Activated CD4-positive, alpha-beta T cell treated with anti-CD3 and anti-CD28 coated beads, Interleukin-2, amount 10 ng/mL, durations not matched to agents 7 days and 5 days (primary cell): ENCODE data around the gene UNC93A. TPM values are rescaled to one million over a fixed set of nuclear protein-coding genes. Genes with fewer than 3 reads are reported as not detected.
"Not testable (repeated sequence)": the region's sequence is repeated elsewhere in the genome, so short reads cannot be mapped to it uniquely, and the experiment has no call there.

Experiments used
- CTCF ChIA-PET: fragments of 350-600 bp; sonication (Branson Sonifier 250); formaldehyde crosslinking; loops from one replicate; lab custom pipeline; 2021; ENCODE audit warnings: antibody characterized with exemption; lab: Charles Lee
- POLR2A ChIA-PET: fragments of 350-600 bp; sonication (Branson Sonifier 250); formaldehyde crosslinking; loops from one replicate; lab custom pipeline; 2021; ENCODE audit warnings: antibody characterized with exemption; lab: Charles Lee
- DNase-seq: peaks from one replicate; pipeline ENCODE4 v3.0.0-alpha.2; 2020
- H3K27ac Mint-ChIP-seq: one replicate; pipeline ENCODE4 v1.8.0; 2021; ENCODE audit warnings: mild to moderate bottlenecking, moderate library complexity, mixed read lengths
- H3K27me3 Mint-ChIP-seq: one replicate; pipeline ENCODE4 v1.8.0; 2021; ENCODE audit warnings: mixed read lengths
- H3K36me3 Mint-ChIP-seq: one replicate; pipeline ENCODE4 v1.8.0; 2021; ENCODE audit warnings: low read depth, mixed read lengths
- H3K4me1 Mint-ChIP-seq: one replicate; pipeline ENCODE4 v1.8.0; 2021; ENCODE audit warnings: mixed read lengths
- H3K4me3 Mint-ChIP-seq: one replicate; pipeline ENCODE4 v1.8.0; 2021; ENCODE audit warnings: mild to moderate bottlenecking, moderate library complexity, mixed read lengths
- H3K9me3 Mint-ChIP-seq: one replicate; pipeline ENCODE4 v1.8.0; 2021; ENCODE audit warnings: mixed read lengths
- total RNA-seq, 2 experiments: library from RNA; stranded (reverse); gene quantifications; one replicate each; pipeline ENCODE4 v1.2.3, GENCODE V29; 2021

The UNC93A gene
- total RNA-seq, 2 experiments from 2014 or later = not detected

DNA sequence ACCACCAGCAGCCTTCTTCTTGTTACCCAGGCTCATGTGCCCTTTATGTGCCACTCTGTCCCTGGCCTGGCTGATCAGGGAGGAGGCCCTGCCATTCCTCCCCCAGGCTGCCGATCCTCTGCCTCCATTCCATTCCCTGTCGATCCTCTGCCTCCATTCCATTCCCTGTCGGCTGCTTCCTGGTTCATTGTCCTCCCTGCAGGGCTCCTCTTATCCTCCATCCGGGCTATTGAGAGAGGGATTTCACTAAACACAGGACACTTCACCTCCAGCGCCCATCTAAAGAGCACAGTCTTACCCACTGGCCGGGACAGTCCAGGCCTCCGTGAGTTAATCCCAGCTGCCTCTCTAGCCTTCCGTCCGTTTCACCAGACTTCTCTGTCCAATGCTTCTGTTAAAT lies 26.1 kb downstream of the UNC93A start:
- no peak overlapping the region for H3K4me3 Mint-ChIP-seq
- ChIA-PET CTCF (no interaction called here), POLR2A (no interaction called here)
- no peak for DNase-seq
- no peaks in the 10 kb centered on the region for H3K36me3 Mint-ChIP-seq
- no peaks in the 10 kb centered on the region for H3K9me3 Mint-ChIP-seq
- peaks cover 2% of the 10 kb centered on the region for H3K27me3 Mint-ChIP-seq
- H3K27ac Mint-ChIP-seq = no peak overlapping the region
- H3K4me1 Mint-ChIP-seq = no peaks in the 10 kb centered on the region

DNA sequence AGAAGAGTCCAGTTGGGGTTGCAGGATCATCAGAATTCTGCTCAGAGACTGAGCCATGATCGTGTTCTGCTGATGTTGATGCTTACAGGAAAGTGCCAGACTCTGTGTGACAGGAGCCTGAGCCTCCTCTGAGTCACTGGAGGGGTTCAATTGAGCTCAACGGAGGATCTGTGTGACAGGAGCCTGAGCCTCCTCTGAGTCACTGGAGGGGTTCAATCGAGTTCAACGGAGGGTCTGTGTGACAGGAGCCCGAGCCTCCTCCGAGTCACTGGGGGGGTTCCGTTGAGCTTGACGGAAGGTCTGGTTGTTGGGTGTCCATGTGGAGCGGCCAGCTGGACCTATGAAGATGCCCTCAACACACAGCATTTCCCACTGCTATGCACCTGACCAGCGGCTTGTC lies 27.2 kb downstream of the UNC93A start:
- H3K9me3 Mint-ChIP-seq, POLR2A ChIA-PET, H3K27ac Mint-ChIP-seq, DNase-seq, H3K4me1 Mint-ChIP-seq, H3K27me3 Mint-ChIP-seq, H3K36me3 Mint-ChIP-seq, CTCF ChIA-PET, H3K4me3 Mint-ChIP-seq: not testable (repeated sequence)

DNA sequence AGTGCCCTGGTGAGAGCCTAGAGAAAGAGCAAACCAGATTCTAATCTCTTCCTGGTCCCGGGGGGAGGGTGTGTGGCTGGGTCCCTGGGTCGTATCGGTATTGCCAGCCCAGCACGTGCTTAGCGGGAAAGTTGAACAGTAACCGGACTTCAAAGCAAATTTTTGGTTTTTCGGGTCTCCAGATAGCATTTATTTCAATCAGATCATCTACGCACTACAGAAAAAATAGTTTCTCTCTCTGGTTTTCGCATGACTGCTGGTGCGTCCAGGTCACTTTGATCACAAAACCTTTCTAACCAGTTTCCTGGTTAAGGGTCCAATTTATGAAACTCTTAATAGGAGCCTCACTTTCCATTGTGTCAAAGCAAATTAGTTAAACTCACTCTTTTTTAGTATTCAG lies 27.7 kb downstream of the UNC93A start:
- H3K27me3 Mint-ChIP-seq, H3K4me3 Mint-ChIP-seq, H3K27ac Mint-ChIP-seq, H3K4me1 Mint-ChIP-seq, DNase-seq, CTCF ChIA-PET, H3K36me3 Mint-ChIP-seq, H3K9me3 Mint-ChIP-seq, POLR2A ChIA-PET: not testable (repeated sequence)

DNA sequence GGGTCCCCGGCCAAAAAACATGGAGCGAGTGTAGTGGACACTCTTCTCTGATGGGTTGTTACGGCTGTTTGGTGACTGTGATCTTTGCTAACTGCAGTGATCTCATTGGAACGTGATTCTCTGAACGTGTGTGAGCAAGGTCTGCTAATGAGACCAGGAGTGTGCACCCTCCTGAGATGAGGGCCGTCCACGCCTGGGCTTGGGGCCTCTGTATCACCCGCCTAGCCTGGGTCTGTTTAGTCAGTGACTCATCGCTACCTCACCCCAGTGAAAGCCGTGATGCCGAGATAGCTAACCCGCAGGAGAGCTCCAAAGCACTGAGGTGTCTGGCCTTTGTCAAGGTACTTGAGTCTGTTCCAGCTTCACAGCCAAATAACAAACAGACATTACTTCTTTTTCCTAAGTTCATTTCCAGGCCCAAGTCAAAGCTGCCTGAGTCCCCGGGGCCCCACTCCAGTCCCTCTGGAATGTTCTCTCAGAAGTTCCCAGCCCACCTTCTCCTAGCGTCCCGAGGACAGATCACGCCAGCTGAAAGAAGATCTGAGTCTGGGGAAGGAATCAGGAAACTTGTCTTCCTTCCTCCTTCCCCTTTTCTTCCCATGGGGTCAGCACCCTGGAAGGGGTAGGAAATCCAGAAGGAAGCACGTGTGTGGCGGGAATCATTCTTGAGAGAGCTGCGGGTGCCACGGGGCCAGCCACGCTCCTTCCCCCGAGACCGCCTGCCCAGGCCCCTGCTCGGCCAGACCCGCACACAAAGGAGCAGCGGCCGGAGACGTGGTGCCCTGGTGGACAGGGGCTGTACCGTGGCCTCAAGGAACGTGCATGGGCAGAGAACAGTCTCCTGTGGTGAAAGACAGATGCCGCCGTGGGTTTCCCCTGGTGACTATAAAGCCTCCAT lies 29.0 kb downstream of the UNC93A start:
- H3K27me3 Mint-ChIP-seq, POLR2A ChIA-PET, H3K4me3 Mint-ChIP-seq, H3K27ac Mint-ChIP-seq, H3K36me3 Mint-ChIP-seq, H3K9me3 Mint-ChIP-seq, H3K4me1 Mint-ChIP-seq, CTCF ChIA-PET, DNase-seq: not testable (repeated sequence)

DNA sequence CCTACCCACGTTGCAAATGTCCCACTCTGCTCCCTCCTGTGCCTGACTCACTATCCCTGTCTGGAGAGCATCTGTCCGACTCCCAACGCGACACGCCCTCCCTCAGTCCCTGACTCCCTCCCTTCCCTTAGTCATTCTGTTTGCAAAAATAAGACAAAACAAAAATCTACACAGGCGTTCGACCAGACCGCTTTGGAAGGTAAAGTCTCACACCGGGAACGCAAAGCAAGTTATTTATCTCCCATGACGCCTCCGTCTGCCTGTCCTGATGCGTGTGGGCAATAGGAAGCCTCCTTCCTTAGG lies 29.6 kb downstream of the UNC93A start:
- H3K36me3 Mint-ChIP-seq, H3K27ac Mint-ChIP-seq, H3K9me3 Mint-ChIP-seq, DNase-seq, H3K27me3 Mint-ChIP-seq, H3K4me3 Mint-ChIP-seq, CTCF ChIA-PET, H3K4me1 Mint-ChIP-seq, POLR2A ChIA-PET: not testable (repeated sequence)

DNA sequence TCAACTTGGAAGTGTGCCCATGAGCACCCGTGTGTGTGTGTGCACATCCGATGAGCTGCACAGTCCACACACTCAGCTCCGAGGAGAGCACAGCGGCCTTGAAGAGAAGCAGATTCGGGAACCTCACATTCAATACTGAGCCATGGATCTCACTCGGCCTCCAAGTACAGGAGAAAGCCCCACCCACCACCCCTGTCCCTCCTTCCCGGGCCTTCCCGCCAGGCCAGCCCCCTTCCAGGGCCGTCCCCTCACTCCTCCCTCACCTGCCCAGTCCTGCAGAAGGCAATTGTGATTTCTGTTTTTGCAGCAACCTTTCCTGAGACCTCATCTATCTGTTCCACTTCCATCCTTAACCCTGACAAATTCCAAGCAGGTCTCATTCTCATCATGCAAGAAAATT lies 30.1 kb downstream of the UNC93A start:
- H3K27me3 Mint-ChIP-seq, DNase-seq, H3K36me3 Mint-ChIP-seq, H3K4me1 Mint-ChIP-seq, CTCF ChIA-PET, H3K9me3 Mint-ChIP-seq, H3K4me3 Mint-ChIP-seq, POLR2A ChIA-PET, H3K27ac Mint-ChIP-seq: not testable (repeated sequence)

DNA sequence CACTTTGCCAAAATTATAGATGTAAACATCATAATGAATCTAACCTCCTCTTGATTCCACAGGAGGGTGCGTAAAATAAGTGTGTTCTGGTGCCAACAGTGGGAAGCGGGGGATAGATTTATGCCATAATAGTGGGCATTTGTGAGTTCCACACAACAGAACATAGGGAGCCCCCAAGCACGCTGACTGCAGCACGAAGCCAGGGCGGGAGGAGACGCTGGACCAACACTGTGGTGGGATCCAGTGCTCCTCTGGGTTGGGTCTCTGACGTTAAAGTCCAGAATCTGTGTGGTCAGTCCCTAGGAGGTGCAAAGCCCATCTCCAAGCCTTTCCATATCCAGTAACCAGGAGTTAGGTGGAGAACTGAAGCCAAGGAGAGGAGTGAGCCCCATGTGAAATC lies 32.0 kb downstream of the UNC93A start:
- no peaks in the 10 kb centered on the region for H3K9me3 Mint-ChIP-seq
- H3K27me3 Mint-ChIP-seq = peaks cover 8% of the 10 kb centered on the region
- no peaks in the 10 kb centered on the region for H3K4me1 Mint-ChIP-seq
- no peak overlapping the region for H3K4me3 Mint-ChIP-seq
- no peak overlapping the region for H3K27ac Mint-ChIP-seq
- ChIA-PET POLR2A (no interaction called here), CTCF (no interaction called here)
- no peaks in the 10 kb centered on the region for H3K36me3 Mint-ChIP-seq
- no peak for DNase-seq

DNA sequence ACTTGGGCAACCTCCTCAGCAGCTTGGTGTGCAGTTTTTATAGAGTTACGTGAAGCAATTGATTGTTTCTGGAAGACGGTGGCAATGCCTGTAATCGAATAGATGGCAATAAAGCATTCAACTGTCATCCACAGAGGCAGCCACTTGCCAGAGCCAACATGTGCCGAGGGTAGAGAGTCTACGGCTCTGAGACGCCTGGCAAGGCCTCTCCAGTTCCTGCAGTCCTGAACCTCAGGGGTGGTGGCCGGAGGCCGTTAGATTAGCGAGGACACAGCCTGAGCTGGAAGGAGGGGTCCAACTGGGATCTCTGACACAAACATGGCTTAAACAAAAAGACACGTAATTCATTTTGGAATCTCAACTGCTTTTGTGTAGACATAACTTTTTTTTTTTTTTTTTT lies 33.0 kb downstream of the UNC93A start:
- Mint-ChIP-seq H3K27me3 (peaks cover 9% of the 10 kb centered on the region), H3K4me3 (no peak overlapping the region), H3K4me1 (no peaks in the 10 kb centered on the region), H3K36me3 (no peaks in the 10 kb centered on the region), H3K9me3 (no peaks in the 10 kb centered on the region), H3K27ac (no peak overlapping the region)
- POLR2A ChIA-PET = no interaction called here
- CTCF ChIA-PET = no interaction called here
- no peak for DNase-seq

DNA sequence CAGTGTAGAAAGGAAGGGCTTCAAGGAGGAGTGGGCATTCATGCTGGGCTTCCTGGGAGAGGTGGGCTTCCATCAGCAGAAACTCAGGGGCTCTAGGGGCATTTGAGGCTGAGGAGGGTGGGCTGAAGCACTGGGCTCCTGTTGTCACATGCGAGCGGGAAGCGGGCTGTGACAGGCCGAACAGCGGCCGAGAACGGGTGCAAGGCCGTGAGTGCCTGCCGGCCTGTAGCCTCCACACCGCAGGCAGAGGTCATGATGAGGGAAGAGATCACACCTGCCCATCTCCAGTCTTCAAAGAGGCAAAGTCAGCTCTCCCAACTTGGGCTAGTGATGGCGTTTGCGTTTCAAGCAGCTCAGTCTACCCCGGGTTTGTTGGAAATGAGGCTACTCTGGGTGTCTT lies 34.7 kb downstream of the UNC93A start:
- Mint-ChIP-seq H3K27me3 (peaks cover 9% of the 10 kb centered on the region), H3K9me3 (no peaks in the 10 kb centered on the region), H3K36me3 (no peaks in the 10 kb centered on the region), H3K27ac (no peak overlapping the region), H3K4me1 (no peaks in the 10 kb centered on the region), H3K4me3 (no peak overlapping the region)
- CTCF ChIA-PET = no interaction called here
- POLR2A ChIA-PET = no interaction called here
- DNase-seq = no peak

DNA sequence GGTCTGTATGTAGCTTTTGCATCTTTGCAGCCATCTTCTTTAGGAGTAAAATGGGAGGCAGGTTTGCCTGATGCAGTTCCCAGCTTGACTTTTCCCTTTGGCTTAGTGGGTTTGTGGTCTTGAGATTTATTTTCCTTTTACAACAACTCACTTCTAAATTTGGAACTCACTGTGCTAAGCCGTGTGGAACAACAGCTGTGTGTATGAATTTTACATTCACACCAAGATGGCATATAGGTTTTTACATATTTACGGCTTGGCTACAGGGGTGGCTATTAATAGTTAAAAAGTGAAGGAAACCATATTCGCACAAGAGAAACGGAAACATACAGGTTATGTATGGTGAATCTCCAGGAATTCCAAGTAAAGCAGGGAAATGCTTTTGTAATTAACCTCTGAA lies 36.3 kb downstream of the UNC93A start:
- CTCF ChIA-PET = no interaction called here
- no peaks in the 10 kb centered on the region for H3K4me1 Mint-ChIP-seq

DNA sequence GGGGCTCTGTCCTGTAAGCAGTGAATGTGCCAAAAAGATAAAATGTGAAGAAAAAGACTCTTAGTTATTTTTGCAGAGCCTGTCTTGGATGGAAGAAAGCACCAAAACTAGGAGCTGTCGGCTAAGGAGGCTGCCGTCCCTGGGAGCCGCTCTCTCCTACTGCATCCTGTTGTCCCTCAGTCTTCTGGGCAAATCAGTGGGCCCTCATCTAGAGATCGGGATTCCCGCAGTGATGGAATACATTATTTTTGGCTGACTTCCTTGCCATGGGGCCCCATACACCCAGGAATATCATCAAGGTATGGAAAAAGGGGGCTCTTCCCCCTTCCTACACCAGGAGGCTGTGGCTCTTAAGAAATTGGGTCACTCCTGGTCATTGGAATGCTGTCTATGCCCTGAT lies 37.0 kb downstream of the UNC93A start:
- ChIA-PET POLR2A (no interaction called here), CTCF (no interaction called here)
- no peak overlapping the region for H3K4me3 Mint-ChIP-seq
- no peaks in the 10 kb centered on the region for H3K9me3 Mint-ChIP-seq
- H3K27me3 Mint-ChIP-seq = peaks cover 12% of the 10 kb centered on the region
- no peaks in the 10 kb centered on the region for H3K36me3 Mint-ChIP-seq
- DNase-seq = no peak
- no peak overlapping the region for H3K27ac Mint-ChIP-seq
- H3K4me1 Mint-ChIP-seq = no peaks in the 10 kb centered on the region

More for the DNA sequence above, 36.3 kb downstream of the UNC93A start:
- no peak for DNase-seq
- Mint-ChIP-seq H3K36me3 (no peaks in the 10 kb centered on the region), H3K9me3 (no peaks in the 10 kb centered on the region), H3K27ac (no peak overlapping the region), H3K27me3 (peaks cover 12% of the 10 kb centered on the region), H3K4me3 (no peak overlapping the region)
- POLR2A ChIA-PET = no interaction called here

DNA sequence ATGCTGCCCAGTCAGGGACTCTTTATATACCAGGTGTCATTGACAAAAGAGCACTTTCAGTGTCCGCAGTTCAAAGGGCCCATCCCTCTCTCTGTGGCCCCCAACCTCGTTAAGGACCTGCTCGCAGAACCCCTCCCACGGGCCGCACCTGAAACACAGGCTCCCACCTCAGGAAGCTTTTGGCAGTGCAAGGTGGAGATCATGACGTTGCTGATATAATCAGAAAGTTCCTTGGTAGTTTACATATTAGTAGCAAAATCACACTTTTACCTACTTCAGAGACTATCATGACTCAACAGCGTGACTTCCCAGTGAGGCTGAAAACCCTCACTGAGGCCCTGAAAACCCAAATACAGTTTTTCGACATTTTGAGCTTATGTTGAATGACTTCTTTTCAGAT lies 37.9 kb downstream of the UNC93A start:
- ChIA-PET CTCF (no interaction called here), POLR2A (no interaction called here)
- Mint-ChIP-seq H3K27ac (no peak overlapping the region), H3K4me1 (no peaks in the 10 kb centered on the region), H3K4me3 (no peak overlapping the region), H3K9me3 (no peaks in the 10 kb centered on the region), H3K27me3 (peaks cover 12% of the 10 kb centered on the region), H3K36me3 (no peaks in the 10 kb centered on the region)
- DNase-seq = no peak

DNA sequence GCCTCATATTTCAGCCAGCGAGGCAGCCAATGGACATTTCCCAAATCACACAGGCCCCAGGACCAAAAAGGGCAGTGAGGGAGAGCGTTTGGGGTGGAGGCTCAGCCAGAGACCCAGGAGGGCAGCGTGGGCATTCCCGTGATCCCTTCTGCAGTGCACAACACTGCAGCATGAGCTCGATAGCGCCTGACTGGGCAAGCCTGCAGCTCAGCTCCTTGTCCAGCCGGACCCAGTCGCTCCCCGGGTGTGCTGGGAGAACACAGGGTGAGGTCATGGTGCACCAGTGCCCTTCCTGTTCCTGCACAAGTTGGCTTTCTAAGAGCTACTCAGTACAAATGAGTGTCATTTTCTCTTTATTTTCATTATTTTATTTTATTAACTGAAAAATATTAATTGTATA lies 39.6 kb downstream of the UNC93A start:
- H3K27ac Mint-ChIP-seq = no peak overlapping the region
- peaks cover 12% of the 10 kb centered on the region for H3K27me3 Mint-ChIP-seq
- H3K4me3 Mint-ChIP-seq = no peak overlapping the region
- DNase-seq = no peak
- CTCF ChIA-PET = no interaction called here
- POLR2A ChIA-PET = no interaction called here
- H3K4me1 Mint-ChIP-seq = no peaks in the 10 kb centered on the region
- no peaks in the 10 kb centered on the region for H3K9me3 Mint-ChIP-seq
- no peaks in the 10 kb centered on the region for H3K36me3 Mint-ChIP-seq

DNA sequence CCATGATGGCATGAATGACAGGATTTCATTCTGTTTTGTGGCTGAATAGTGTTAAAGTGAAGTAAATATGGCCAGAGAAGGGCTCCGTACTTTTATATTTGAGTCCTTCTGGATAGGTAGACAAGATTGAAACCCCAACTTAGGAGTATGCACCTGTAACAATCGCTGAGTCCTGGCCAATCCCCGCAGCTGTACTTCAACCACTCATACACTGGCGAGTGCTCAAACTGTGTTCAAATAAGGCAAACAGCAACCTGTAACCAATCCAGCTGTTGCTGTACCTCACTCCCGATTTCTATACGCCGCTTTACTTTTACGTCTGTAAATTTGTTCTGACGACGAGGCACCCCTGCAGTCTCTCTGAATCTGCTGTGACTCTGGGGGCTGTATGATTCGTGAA lies 40.5 kb downstream of the UNC93A start:
- ChIA-PET POLR2A (no interaction called here), CTCF (no interaction called here)
- Mint-ChIP-seq H3K27ac (no peak overlapping the region), H3K36me3 (no peaks in the 10 kb centered on the region), H3K27me3 (peaks cover 13% of the 10 kb centered on the region), H3K4me1 (peaks cover 2% of the 10 kb centered on the region), H3K9me3 (no peaks in the 10 kb centered on the region), H3K4me3 (no peak overlapping the region)
- DNase-seq = no peak
